Subcutaneous abdominal adipose tissue (tissue), 5 donors: ENCODE data around the gene ZBTB37.
"Not testable (repeated sequence)": the region's sequence is repeated elsewhere in the genome, so short reads cannot be mapped to it uniquely, and the experiment has no call there.

ENCODE experiments used
- H3K27ac ChIP-seq: one replicate; pipeline ENCODE4 v1.7.0; 2013; ENCODE audit warnings: low read depth, mild to moderate bottlenecking, inconsistent platforms, low read length, moderate library complexity
- H3K27me3 ChIP-seq, 5 donors: one replicate each; pipeline ENCODE4 v1.7.0; 2013; ENCODE audit warnings: low read length in 5 of 5, inconsistent platforms in 1 of 5; ENCODE audit not compliant: control insufficient read depth in 5 of 5, insufficient read depth in 4 of 5
- H3K36me3 ChIP-seq, 5 donors: one replicate each; pipeline ENCODE4 v1.7.0; 2013; ENCODE audit warnings: low read length in 5 of 5; ENCODE audit not compliant: control insufficient read depth in 5 of 5, insufficient read depth in 5 of 5
- H3K4me1 ChIP-seq, 5 donors: one replicate each; pipeline ENCODE4 v1.7.0; 2013; ENCODE audit warnings: low read length in 5 of 5, mild to moderate bottlenecking in 3 of 5, moderate library complexity in 1 of 5; ENCODE audit not compliant: control insufficient read depth in 5 of 5, insufficient read depth in 5 of 5
- H3K4me3 ChIP-seq, 5 donors: one replicate each; pipeline ENCODE4 v1.7.0; 2013; ENCODE audit warnings: low read length in 5 of 5, low read depth in 1 of 5
- H3K9ac ChIP-seq, 5 donors: one replicate each; pipeline ENCODE4 v1.7.0; 2013; ENCODE audit warnings: low read length in 5 of 5, mild to moderate bottlenecking in 4 of 5, moderate library complexity in 3 of 5
- H3K9me3 ChIP-seq, 5 donors: one replicate each; pipeline ENCODE4 v1.7.0; 2013; ENCODE audit warnings: low read length in 5 of 5; ENCODE audit not compliant: control insufficient read depth in 5 of 5
- donor health status: healthy.
- donor health status: healthy.
- donor health status: healthy.
- donor health status: healthy.
- donor health status: healthy.

Gene ZBTB37

DNA sequence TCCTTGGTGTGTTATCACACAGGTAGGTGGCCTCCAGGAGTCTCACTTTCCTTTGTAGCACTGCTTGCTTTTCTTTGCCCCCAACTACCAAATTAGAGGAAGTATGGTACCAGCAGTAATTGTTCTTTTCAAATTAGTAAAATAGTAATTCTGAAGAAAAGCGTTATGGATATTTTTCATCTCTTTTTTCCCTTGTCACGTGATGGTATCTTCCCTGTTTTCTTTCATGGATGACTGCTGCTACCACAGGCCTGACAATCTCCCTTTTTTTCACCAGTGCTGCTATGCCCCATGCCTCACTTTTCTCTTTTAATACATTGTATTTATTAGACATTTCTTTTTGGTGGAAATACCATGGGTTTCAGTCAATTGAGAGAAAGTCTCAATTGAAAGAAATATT is 3.3 kb downstream of the ZBTB37 start:
- peak overlapping the region; percentile 27 for H3K27ac ChIP-seq
- peaks cover 0 to 44% (median 36%) of the 10 kb centered on the region in 5 donors for H3K4me1 ChIP-seq
- H3K9me3 ChIP-seq, result no peaks in the 10 kb centered on the region
- peaks cover 12 to 40% (median 25%) of the 10 kb centered on the region in 5 donors for H3K36me3 ChIP-seq
- peak overlapping the region in 2 of 5 donors; percentile 7 to 25 for H3K4me3 ChIP-seq
- no peak overlapping the region for H3K9ac ChIP-seq
- no peaks in the 10 kb centered on the region for H3K27me3 ChIP-seq

DNA sequence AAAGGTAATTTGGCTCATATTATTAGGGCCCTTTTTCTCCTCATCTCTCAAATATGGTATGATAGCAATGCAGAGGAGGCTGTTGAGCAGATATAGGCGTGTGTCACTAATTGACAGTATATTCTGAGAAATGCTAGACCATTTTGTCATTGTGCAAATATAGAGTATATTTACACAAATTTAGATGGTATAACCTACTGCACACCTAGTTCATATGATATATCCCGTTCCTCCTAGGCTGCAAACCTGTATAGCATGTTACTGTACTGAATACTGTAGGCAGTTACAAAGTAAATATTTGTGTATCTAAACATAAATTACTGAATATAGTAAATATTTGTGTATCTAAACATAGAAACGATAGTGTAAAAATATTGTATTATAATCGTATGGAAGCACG is 8.6 kb downstream of the ZBTB37 start:
- H3K4me3 ChIP-seq, result no peak overlapping the region
- H3K4me1 ChIP-seq, result peaks cover 0 to 8% (median 0%) of the 10 kb centered on the region in 5 donors
- no peaks in the 10 kb centered on the region for H3K9me3 ChIP-seq
- H3K27me3 ChIP-seq, result no peaks in the 10 kb centered on the region
- no peak overlapping the region for H3K27ac ChIP-seq
- peaks cover 21 to 44% (median 34%) of the 10 kb centered on the region in 5 donors for H3K36me3 ChIP-seq
- H3K9ac ChIP-seq, result no peak overlapping the region

DNA sequence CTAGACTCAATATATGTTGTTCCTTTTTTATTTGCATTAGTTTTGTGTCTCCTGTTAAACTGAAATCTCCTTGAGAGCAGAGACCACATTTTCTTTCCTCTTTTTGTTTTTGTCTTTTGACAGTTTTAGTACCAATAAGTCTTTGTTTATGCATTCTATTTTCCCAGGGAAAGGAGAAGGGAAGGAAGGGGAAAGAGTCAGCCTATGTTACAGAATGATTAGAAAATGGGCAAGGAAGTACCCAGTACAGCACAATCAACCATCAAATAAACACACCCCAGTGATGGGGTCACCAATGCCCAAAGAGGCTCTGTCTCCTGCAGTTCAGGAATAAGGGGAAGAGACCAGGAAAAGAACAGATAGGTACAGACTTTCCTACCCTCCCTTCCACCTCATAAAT is 10.1 kb downstream of the ZBTB37 start:
- peak overlapping the region in 1 of 5 donors; percentile 52 for H3K9ac ChIP-seq
- H3K4me1 ChIP-seq, result peaks cover 0 to under 1% (median 0%) of the 10 kb centered on the region in 5 donors
- H3K4me3 ChIP-seq, result no peak overlapping the region
- peaks cover 21 to 44% (median 34%) of the 10 kb centered on the region in 5 donors for H3K36me3 ChIP-seq
- H3K27ac ChIP-seq, result no peak overlapping the region
- no peaks in the 10 kb centered on the region for H3K27me3 ChIP-seq
- H3K9me3 ChIP-seq, result no peaks in the 10 kb centered on the region

DNA sequence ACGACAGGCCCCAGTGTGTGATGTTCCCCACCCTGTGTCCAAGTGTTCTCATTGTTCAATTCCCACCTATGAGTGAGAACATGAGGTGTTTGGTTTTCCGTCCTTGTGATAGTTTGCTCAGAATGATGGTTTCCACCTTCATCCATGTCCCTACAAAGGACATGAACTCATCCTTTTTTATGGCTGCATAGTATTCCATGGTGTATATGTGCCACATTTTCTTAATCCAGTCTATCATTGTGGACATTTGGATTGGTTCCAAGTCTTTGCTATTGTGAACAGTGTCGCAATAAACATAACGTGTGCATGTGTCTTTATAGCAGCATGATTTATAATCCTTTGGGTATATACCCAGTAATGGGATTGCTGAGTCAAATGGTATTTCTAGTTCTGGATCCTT is 12.9 kb downstream of the ZBTB37 start:
- H3K4me1 ChIP-seq, H3K9ac ChIP-seq, H3K4me3 ChIP-seq, H3K9me3 ChIP-seq, H3K27me3 ChIP-seq, H3K27ac ChIP-seq: not testable (repeated sequence)
- peaks cover 22 to 32% (median 29%) of the 10 kb centered on the region in 5 donors for H3K36me3 ChIP-seq

DNA sequence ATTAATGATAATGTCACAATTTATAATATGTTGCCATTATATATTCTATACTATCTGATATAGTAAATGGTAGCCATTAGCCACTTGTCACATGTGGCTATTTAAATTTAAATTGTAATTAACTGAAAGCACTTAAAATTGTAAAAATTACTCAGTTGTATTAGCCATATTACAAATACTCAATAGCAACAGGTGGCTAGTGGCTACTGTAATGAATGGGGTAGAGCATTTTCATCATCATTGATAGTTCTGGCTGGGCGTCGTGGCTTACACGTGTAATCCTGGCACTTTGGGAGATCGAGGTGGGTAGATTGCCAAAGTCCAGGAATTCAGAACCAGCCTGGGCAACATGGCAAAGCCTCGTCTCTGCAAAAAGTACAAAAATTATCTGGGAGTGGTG is 16.5 kb downstream of the ZBTB37 start:
- H3K27me3 ChIP-seq, result no peaks in the 10 kb centered on the region
- H3K9ac ChIP-seq, result no peak overlapping the region
- no peak overlapping the region for H3K27ac ChIP-seq
- H3K9me3 ChIP-seq, result no peaks in the 10 kb centered on the region
- peaks cover 0 to 16% (median 0%) of the 10 kb centered on the region in 5 donors for H3K4me1 ChIP-seq
- H3K36me3 ChIP-seq, result peaks cover 20 to 26% (median 23%) of the 10 kb centered on the region in 5 donors
- H3K4me3 ChIP-seq, result no peak overlapping the region

DNA sequence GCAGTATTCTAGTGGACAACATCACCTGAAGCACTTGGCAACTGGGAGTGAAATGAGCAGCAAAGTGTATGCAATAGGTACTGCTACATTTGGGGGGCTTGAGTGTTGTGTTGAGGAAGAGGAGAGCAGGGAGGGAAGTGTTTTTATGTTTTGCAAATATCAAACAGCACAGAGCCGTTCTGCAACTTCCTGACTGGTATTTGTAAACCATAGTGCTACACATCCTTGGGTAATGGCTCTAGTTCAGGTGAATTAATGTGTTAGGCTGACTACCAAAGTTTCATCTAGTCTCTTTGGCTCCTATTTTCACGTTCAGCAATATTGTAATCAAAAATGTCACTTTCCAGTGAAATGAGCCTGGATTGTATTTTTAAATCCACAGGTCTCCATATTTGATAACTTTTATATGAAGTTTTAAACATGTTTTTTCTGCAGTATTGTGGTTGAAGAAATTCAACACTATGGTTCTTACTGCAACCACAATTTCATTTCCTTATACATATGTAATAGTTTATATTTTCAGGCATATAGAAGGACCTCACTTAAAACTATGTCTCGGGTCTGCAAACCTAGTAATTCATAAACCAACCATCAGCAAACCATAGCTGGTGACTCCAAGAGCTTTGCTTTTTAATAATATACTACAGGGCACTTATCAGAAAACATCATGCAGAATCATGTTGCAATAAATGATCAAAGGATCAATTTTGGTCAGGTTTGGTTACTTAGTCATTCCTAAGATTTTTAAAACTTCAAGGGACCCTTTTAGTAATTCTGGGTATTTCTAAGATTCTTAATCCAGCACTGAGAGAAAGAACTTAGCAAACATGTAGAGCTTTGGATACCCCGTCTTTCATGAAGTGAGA is 18.8 kb downstream of the ZBTB37 start:
- no peak overlapping the region for H3K4me3 ChIP-seq
- no peaks in the 10 kb centered on the region for H3K9me3 ChIP-seq
- peaks cover 0 to 36% (median 6%) of the 10 kb centered on the region in 5 donors for H3K4me1 ChIP-seq
- H3K9ac ChIP-seq, result no peak overlapping the region
- peaks cover 14 to 23% (median 20%) of the 10 kb centered on the region in 5 donors for H3K36me3 ChIP-seq
- no peaks in the 10 kb centered on the region for H3K27me3 ChIP-seq
- no peak overlapping the region for H3K27ac ChIP-seq

GRCh38 chr1:173887627-173888026 is 19.4 kb downstream of the ZBTB37 start:
- Histone ChIP-seq H3K9ac (no peak overlapping the region), H3K27me3 (no peaks in the 10 kb centered on the region), H3K27ac (no peak overlapping the region), H3K9me3 (no peaks in the 10 kb centered on the region), H3K4me1 (peaks cover 0 to 39% (median 6%) of the 10 kb centered on the region in 5 donors), H3K36me3 (peaks cover 14 to 23% (median 20%) of the 10 kb centered on the region in 5 donors), H3K4me3 (no peak overlapping the region)

GRCh38 chr1:173888749-173889148 is 20.6 kb downstream of the ZBTB37 start:
- Histone ChIP-seq H3K4me3 (no peak overlapping the region), H3K9me3 (no peaks in the 10 kb centered on the region), H3K36me3 (peaks cover 14 to 23% (median 20%) of the 10 kb centered on the region in 5 donors), H3K27ac (no peak overlapping the region), H3K9ac (no peak overlapping the region), H3K4me1 (peaks cover 0 to 39% (median 6%) of the 10 kb centered on the region in 5 donors), H3K27me3 (no peaks in the 10 kb centered on the region)

- Histone ChIP-seq H3K27me3 (no peaks in the 10 kb centered on the region), H3K27ac (peak overlapping the region; percentile 76), H3K4me1 (peaks cover 0 to 39% (median 6%) of the 10 kb centered on the region in 5 donors), H3K36me3 (peaks cover 19 to 23% (median 20%) of the 10 kb centered on the region in 5 donors), H3K9me3 (no peaks in the 10 kb centered on the region), H3K4me3 (no peak overlapping the region), H3K9ac (no peak overlapping the region)
Observed at GRCh38 chr1:173889885-173890284, 21.7 kb downstream of the ZBTB37 start.

GRCh38 chr1:173893611-173894010 is 25.4 kb downstream of the ZBTB37 start:
- Histone ChIP-seq H3K27ac (no peak overlapping the region), H3K9ac (no peak overlapping the region), H3K4me3 (no peak overlapping the region), H3K4me1 (peaks cover 0 to 41% (median 6%) of the 10 kb centered on the region in 5 donors), H3K27me3 (no peaks in the 10 kb centered on the region), H3K9me3 (no peaks in the 10 kb centered on the region), H3K36me3 (peaks cover 0 to 5% (median 0%) of the 10 kb centered on the region in 5 donors)
